K562 (cell line): Measurements from ENCODE around the gene TMEM132C. TPM values are rescaled to one million over a fixed set of nuclear protein-coding genes. Genes with fewer than 3 reads are reported as not detected.

ENCODE experiments used
- ATAC-seq: fragments of 200-7000 bp; cut with Tn5 transposase; 3 replicates; pipeline ENCODE4 v1.9.1; 2020; ENCODE audit warnings: moderate library complexity
- BruUV-seq: library from RNA; stranded (reverse); fragments of 400-500 nt; replicated peaks from 2 replicates; lab custom pipeline; 2021; lab: Mats Ljungman, UMichigan
- CTCF ChIA-PET: fragments of 300-600 bp; formaldehyde crosslinking; extraction: SDS; loops from one replicate; lab custom pipeline; 2021; ENCODE audit warnings: low intra/inter-chr PET ratio; lab: Yijun Ruan, JAX
- POLR2A ChIA-PET: fragments of 300-600, 350-650 bp; sonication (Branson Sonifier 250); formaldehyde crosslinking; extraction: SDS; loops from one replicate; lab custom pipeline; 2021; ENCODE audit warnings: antibody characterized with exemption, inconsistent platforms; lab: Yijun Ruan, JAX
- DNase-seq, 4 experiments: peaks; one replicate each; pipeline versions ENCODE4 v3.0.0 to v3.0.0-alpha.2; 2011 to 2018; ENCODE audit warnings: low spot score in 3 of 4, mixed read lengths in 3 of 4; ENCODE audit errors: extremely low read depth in 1 of 4
- FAIRE-seq: peaks from 2 replicates; lab custom pipeline; 2011; peaks lifted over from hg19 to GRCh38; lab: Jason Lieb, UNC
- H2AFZ ChIP-seq: 2 replicates; pipeline ENCODE4 v1.6.0; 2011; ENCODE audit warnings: low read depth, low read length, control low read depth, inconsistent platforms
- H3K27ac ChIP-seq: fragments of 200-600 bp; 3 replicates; pipeline ENCODE4 v1.8.0; 2011; ENCODE audit warnings: low read depth, mild to moderate bottlenecking, control low read depth, inconsistent platforms, low read length, moderate library complexity, mixed read lengths; ENCODE audit errors: extremely low read depth
- H3K27me3 ChIP-seq, 2 experiments: fragments of 300-600 bp in 1 of 2; 2 replicates in 1 of 2; 3 replicates in 1 of 2; pipeline versions ENCODE4 v1.6.0 to v1.8.0; 2011; ENCODE audit warnings: inconsistent platforms in 2 of 2, low read length in 2 of 2, mild to moderate bottlenecking in 1 of 2, mixed read lengths in 1 of 2, moderate library complexity in 1 of 2; ENCODE audit not compliant: control insufficient read depth in 2 of 2, insufficient read depth in 2 of 2
- H3K36me3 ChIP-seq: fragments of 300-600 bp; 3 replicates; pipeline ENCODE4 v1.8.0; 2011; ENCODE audit warnings: mild to moderate bottlenecking, low read length, inconsistent platforms; ENCODE audit not compliant: control insufficient read depth, insufficient read depth
- H3K4me1 ChIP-seq, 2 experiments: fragments of 200-600 bp in 1 of 2; replicated peaks in 1 of 2; 2 replicates in 1 of 2; 3 replicates in 1 of 2; pipeline versions ENCODE4 v1.5.1 to v1.8.0; 2011; ENCODE audit warnings: inconsistent platforms in 2 of 2, low read length in 2 of 2, mild to moderate bottlenecking in 1 of 2, mixed read lengths in 1 of 2, moderate library complexity in 1 of 2; ENCODE audit not compliant: control insufficient read depth in 2 of 2, insufficient read depth in 2 of 2
- H3K4me2 ChIP-seq: 2 replicates; pipeline ENCODE4 v1.6.1; 2011; ENCODE audit warnings: low read length, control low read depth, inconsistent platforms, mixed read lengths; ENCODE audit not compliant: insufficient read depth
- H3K4me3 ChIP-seq: fragments of 200-600 bp; sonication (generic), shearing (Covaris generic); 2 replicates; pipeline ENCODE4 v1.5.1; 2016; ENCODE audit warnings: control low read depth, inconsistent platforms
- H3K79me2 ChIP-seq: fragments of 200-600 bp; 3 replicates; pipeline ENCODE4 v1.8.0; 2011; ENCODE audit warnings: low read length, inconsistent platforms; ENCODE audit not compliant: control insufficient read depth, insufficient read depth
- H3K9ac ChIP-seq, 2 experiments: 2 replicates each; pipeline versions ENCODE4 v1.6.0 to v1.6.1; 2011; ENCODE audit warnings: low read depth in 2 of 2, low read length in 2 of 2, control low read depth in 1 of 2, inconsistent platforms in 1 of 2, mild to moderate bottlenecking in 1 of 2, mixed read lengths in 1 of 2; ENCODE audit not compliant: insufficient read depth in 1 of 2
- H3K9me1 ChIP-seq: one replicate; pipeline ENCODE4 v1.6.0; 2011; ENCODE audit warnings: inconsistent platforms, mild to moderate bottlenecking, low read length, moderate library complexity; ENCODE audit not compliant: control insufficient read depth, insufficient read depth
- H3K9me3 ChIP-seq: replicated peaks from 2 replicates; pipeline ENCODE4 v1.5.1; 2011; ENCODE audit warnings: low read depth, low read length, inconsistent platforms; ENCODE audit not compliant: control insufficient read depth, insufficient read depth
- H4K20me1 ChIP-seq: replicated peaks from 2 replicates; pipeline ENCODE4 v1.6.1; 2011; ENCODE audit warnings: low read length, inconsistent platforms, mixed read lengths; ENCODE audit not compliant: control insufficient read depth, insufficient read depth
- BDP1 ChIP-seq: IDR thresholded peaks from 3 replicates; pipeline ENCODE4 v1.6.1; 2011; ENCODE audit not compliant: insufficient read length, insufficient read depth
- C11orf30 ChIP-seq: fragments of 450-650 bp; IDR thresholded peaks from 2 replicates; pipeline ENCODE4 v1.6.1; 2016; ENCODE audit warnings: low read depth, mild to moderate bottlenecking
- DPF2 ChIP-seq: fragments of 450-650 bp; IDR thresholded peaks from 2 replicates; pipeline ENCODE4 v1.6.1; 2016
- HMGN3 ChIP-seq: IDR thresholded peaks from 2 replicates; pipeline ENCODE4 v1.6.1; 2011; ENCODE audit warnings: borderline replicate concordance, low read depth, mild to moderate bottlenecking, mixed read lengths, low read length; ENCODE audit not compliant: insufficient read length; ENCODE audit errors: extremely low read depth
- NCOA1 ChIP-seq: fragments of 450-650 bp; IDR thresholded peaks from 2 replicates; pipeline ENCODE4 v1.6.1; 2016; ENCODE audit warnings: low read depth
- NUFIP1 ChIP-seq: fragments of 450-650 bp; IDR thresholded peaks from 2 replicates; pipeline ENCODE4 v1.6.1; 2018; ENCODE audit not compliant: partially characterized antibody
- RFX7 ChIP-seq: fragments of 250-450 bp; sonication (Bioruptor Pico); IDR thresholded peaks from 2 replicates; pipeline ENCODE4 v1.5.1; 2021; ENCODE audit warnings: mild to moderate bottlenecking
- SIX5 ChIP-seq, 2 experiments: IDR thresholded peaks; 2 replicates each; pipeline ENCODE4 v1.6.1; 2011; ENCODE audit warnings: low read length in 2 of 2, borderline replicate concordance in 1 of 2, low read depth in 1 of 2, mild to moderate bottlenecking in 1 of 2, moderate library complexity in 1 of 2; ENCODE audit not compliant: insufficient read depth in 1 of 2
- SMARCC2 ChIP-seq: fragments of 450-650 bp; IDR thresholded peaks from 2 replicates; pipeline ENCODE4 v1.6.1; 2017; ENCODE audit warnings: antibody characterized with exemption, moderate library complexity, mild to moderate bottlenecking, low read depth
- SREBF2 ChIP-seq: sonication (generic); formaldehyde crosslinking; IDR thresholded peaks from 2 replicates; pipeline ENCODE4 v1.4.0; 2020; ENCODE audit warnings: mild to moderate bottlenecking, missing genetic modification reagents
- STAG1 ChIP-seq: sonication (generic); formaldehyde crosslinking; IDR thresholded peaks from 2 replicates; pipeline ENCODE4 v1.5.0; 2020; ENCODE audit warnings: missing genetic modification reagents, borderline replicate concordance
- ZNF212 ChIP-seq: fragments of 450-650 bp; formaldehyde crosslinking; IDR thresholded peaks from 2 replicates; pipeline ENCODE4 v1.4.0; 2020; ENCODE audit warnings: mild to moderate bottlenecking
- ZNF77 ChIP-seq: fragments of 250-450 bp; sonication (Bioruptor Pico); IDR thresholded peaks from 2 replicates; pipeline ENCODE4 v1.5.0; 2020
- WGBS: fragments of 100-300 bp; shearing (Covaris generic); methylation state at CpG from one replicate; pipeline ENCODE4 v1.1.6; 2016; ENCODE audit warnings: low coverage, mixed read lengths; ENCODE audit not compliant: insufficient coverage; ENCODE audit errors: missing lambda C conversion rate; 5-methylcytosine and 5-hydroxymethylcytosine counted together
- in situ Hi-C: fragments of 300-500 bp; cut with MboI; formaldehyde crosslinking; loops from 4 replicates; pipeline ENCODE4 v1.15.0; 2018; ENCODE audit warnings: inconsistent platforms, mixed read lengths
- intact Hi-C: fragments of 100-400 bp; cut with micrococcal nuclease; formaldehyde crosslinking; loops from 2 replicates; pipeline ENCODE4 v1.14.2; 2022
- polyA plus RNA-seq, 8 experiments: library from polyadenylated mRNA; depleted of rRNA in 4 of 8; stranded (reverse) in 5 of 8; unstranded in 3 of 8; fragments of >200 nt; fragmentation: Nextera tagmentation in 2 of 8; fragmentation: Illumina TruSeq in 1 of 8; extraction: Ambion mirVana in 2 of 8; extraction: Trizol in 1 of 8; gene quantifications; 2 replicates each; pipeline versions ENCODE4 v1.2.1 to v1.2.3, GENCODE V29; 2011 to 2014; ENCODE audit warnings: inconsistent platforms in 1 of 8, missing spikeins in 1 of 8
- total RNA-seq, 7 experiments: library from RNA; depleted of rRNA in 6 of 7; stranded (reverse); fragments of >200 nt in 6 of 7; fragmentation: Illumina TruSeq in 2 of 7; extraction: Trizol in 2 of 7; gene quantifications; 2 replicates each; pipeline versions ENCODE4 v1.2.1 to v1.2.3, GENCODE V29; 2011 to 2021; ENCODE audit warnings: low replicate concordance in 1 of 7
- TF ChIP-seq, protein P1 (sequence below): fragments of 250-450 bp; sonication (Bioruptor Pico); IDR thresholded peaks from 2 replicates; pipeline ENCODE4 v1.4.0; 2020; ENCODE audit warnings: borderline replicate concordance

The TMEM132C gene
- total and polyA plus RNA-seq, 9 of the 15 experiments (the other 6 are each of a cell fraction or from before 2014, with no cell fraction given) = not detected

DNA sequence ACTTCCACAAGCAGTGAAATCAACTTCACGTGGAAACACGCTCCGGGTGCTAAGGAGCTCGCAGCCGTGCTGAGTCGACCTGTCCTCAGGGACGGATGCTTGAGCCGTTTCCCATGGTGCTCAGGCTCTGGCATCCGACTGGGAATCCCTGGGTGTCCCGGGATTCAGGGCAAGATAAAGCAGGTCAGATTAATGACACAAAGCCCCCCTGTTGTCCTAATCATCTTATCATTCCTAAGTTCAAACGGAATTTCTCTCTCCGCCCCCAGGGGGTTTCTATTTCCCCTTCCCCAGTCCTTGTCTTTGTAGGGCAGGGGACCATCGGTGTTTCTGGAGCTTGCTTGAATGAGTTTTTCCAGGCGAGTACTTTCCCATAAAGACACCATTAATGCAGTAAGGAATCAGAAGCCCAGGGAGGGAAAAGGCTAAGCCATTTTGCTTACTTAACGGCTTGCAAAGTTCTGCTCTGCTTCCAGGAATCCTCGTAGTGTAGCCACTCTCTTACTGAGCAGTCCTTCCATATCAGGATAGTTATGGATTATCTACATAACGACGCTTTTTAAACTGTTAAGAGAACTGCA lies 116.5 kb downstream of the TMEM132C start:
- Histone ChIP-seq H3K36me3 (no peaks in the 10 kb centered on the region), H3K9me1 (no peaks in the 10 kb centered on the region), H3K4me2 (no peak overlapping the region), H3K27me3 (peaks cover 2 to 34% of the 10 kb centered on the region in 2 experiments; a peak in 4 of 5 replicates), H3K9ac (no peak overlapping the region), H4K20me1 (no peaks in the 10 kb centered on the region), H3K27ac (no peak overlapping the region), H3K9me3 (no peaks in the 10 kb centered on the region), H2AFZ (no peak overlapping the region), H3K4me3 (no peak overlapping the region), H3K79me2 (no peaks in the 10 kb centered on the region), H3K4me1 (no peaks in the 10 kb centered on the region; a peak in 1 of 5 replicates)
- in situ Hi-C loops (no loop called here), intact Hi-C loops (no loop called here)
- no peak for FAIRE-seq
- CTCF ChIA-PET = no interaction called here
- POLR2A ChIA-PET = no interaction called here
- no TSS peak for BruUV-seq
- ATAC-seq = no peak
- no peak for DNase-seq
- WGBS = under 1% methylated on average over 18 of the region's 18 CpGs
- no peak for TF ChIP-seq SMARCC2
- no peak for TF ChIP-seq ZNF212 (CRISPR knock-in tag)
- no peak for TF ChIP-seq NCOA1
- no peak for TF ChIP-seq SREBF2 (CRISPR knock-in tag)
- no peak for TF ChIP-seq ZNF77 (CRISPR knock-in tag)
- no peak for TF ChIP-seq NUFIP1
- TF ChIP-seq RFX7 = no peak
- TF ChIP-seq STAG1 (CRISPR knock-in tag) = no peak
- TF ChIP-seq HMGN3 = no peak
- no peak for TF ChIP-seq C11orf30
- no peak for TF ChIP-seq SIX5 (IDR thresholded peaks at IDR 0.05; ENCODE audit: borderline replicate concordance in 1 of 2, insufficient read depth in 1 of 2, low read depth in 1 of 2, low read length in 2 of 2)
- TF ChIP-seq, protein P1, sequence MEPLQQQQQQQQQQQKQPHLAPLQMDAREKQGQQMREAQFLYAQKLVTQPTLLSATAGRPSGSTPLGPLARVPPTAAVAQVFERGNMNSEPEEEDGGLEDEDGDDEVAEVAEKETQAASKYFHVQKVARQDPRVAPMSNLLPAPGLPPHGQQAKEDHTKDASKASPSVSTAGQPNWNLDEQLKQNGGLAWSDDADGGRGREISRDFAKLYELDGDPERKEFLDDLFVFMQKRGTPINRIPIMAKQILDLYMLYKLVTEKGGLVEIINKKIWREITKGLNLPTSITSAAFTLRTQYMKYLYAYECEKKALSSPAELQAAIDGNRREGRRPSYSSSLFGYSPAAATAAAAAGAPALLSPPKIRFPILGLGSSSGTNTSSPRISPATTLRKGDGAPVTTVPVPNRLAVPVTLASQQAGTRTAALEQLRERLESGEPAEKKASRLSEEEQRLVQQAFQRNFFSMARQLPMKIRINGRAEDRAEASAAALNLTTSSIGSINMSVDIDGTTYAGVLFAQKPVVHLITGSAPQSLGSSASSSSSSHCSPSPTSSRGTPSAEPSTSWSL (CRISPR knock-in tag) = no peak
- no peak for TF ChIP-seq BDP1
- no peak for TF ChIP-seq DPF2
